Body of pancreas (tissue), 4 donors: ENCODE results near the gene ZNF888. TPM values are rescaled to one million over a fixed set of nuclear protein-coding genes. Genes with fewer than 3 reads are reported as not detected.
"Not testable (repeated sequence)": the region's sequence is repeated elsewhere in the genome, so short reads cannot be mapped to it uniquely, and the experiment has no call there.

Source experiments
- ATAC-seq: fragments of 150-250 bp; one replicate; pipeline ENCODE4 v1.9.1; 2016
- DNase-seq, 4 donors: peaks; one replicate each; pipeline ENCODE4 v3.0.0-alpha.2; 2019
- H3K27ac ChIP-seq, 4 donors: fragments of 200-600 bp; sonication (generic); 1 replicate in 3 of 4; 2 replicates in 1 of 4; pipeline versions ENCODE4 v1.5.1 to v1.6.1; 2016 to 2019; ENCODE audit warnings: mild to moderate bottlenecking in 1 of 4, mixed read lengths in 1 of 4, moderate library complexity in 1 of 4
- H3K27me3 ChIP-seq, 2 donors: fragments of 200-600 bp; sonication (generic); one replicate each; pipeline ENCODE4 v1.6.0; 2016; ENCODE audit warnings: mild to moderate bottlenecking in 1 of 2
- H3K36me3 ChIP-seq, 2 donors: fragments of 200-600 bp; sonication (generic); replicated peaks in 1 of 2; 2 replicates each; pipeline ENCODE4 v1.5.1; 2016; ENCODE audit warnings: low read depth in 2 of 2; ENCODE audit not compliant: insufficient read depth in 1 of 2
- H3K4me1 ChIP-seq: fragments of 200-600 bp; sonication (generic); one replicate; pipeline ENCODE4 v1.6.0; 2016
- H3K4me3 ChIP-seq, 2 donors: fragments of 200-600 bp; sonication (generic); 1 replicate in 1 of 2; 2 replicates in 1 of 2; pipeline ENCODE4 v1.5.1; 2016 to 2019
- H3K9me3 ChIP-seq, 3 donors: fragments of 200-600 bp; sonication (generic); 1 replicate in 2 of 3; 2 replicates in 1 of 3; pipeline ENCODE4 v1.5.1; 2016
- CTCF ChIP-seq, 7 experiments: fragments of 450-650 bp in 4 of 7; fragments of 200-600 bp in 3 of 7; sonication (generic) in 3 of 7; IDR thresholded peaks; one replicate each; pipeline ENCODE4 v1.5.1; 2016 to 2019; ENCODE audit warnings: antibody characterized with exemption in 7 of 7
- POLR2A ChIP-seq, 3 donors: fragments of 450-650 bp; IDR thresholded peaks; one replicate each; pipeline ENCODE4 v1.6.1; 2016; ENCODE audit warnings: antibody characterized with exemption in 3 of 3, mild to moderate bottlenecking in 2 of 3
- WGBS, 2 donors: methylation state at CpG; one replicate each; pipeline ENCODE4 v1.1.5; 2017; 5-methylcytosine and 5-hydroxymethylcytosine counted together
- intact Hi-C: fragments of 100-400 bp; cut with DNase I; formaldehyde crosslinking; loops from one replicate; pipeline ENCODE4 v1.15.1; 2023
- small RNA-seq: library from RNA; depleted of rRNA; stranded (forward); fragments of <200 nt; gene quantifications from one replicate; pipeline ENCODE3, GENCODE V24; 2016
- total RNA-seq, 2 donors: library from RNA; depleted of rRNA; stranded (reverse); fragments of >200 nt; gene quantifications; one replicate each; pipeline ENCODE4 v1.1.0, GENCODE V29; 2016

ZNF888 gene
- total RNA-seq, 2 donors from 2014 or later, result 6.3 to 6.7 TPM

DNA sequence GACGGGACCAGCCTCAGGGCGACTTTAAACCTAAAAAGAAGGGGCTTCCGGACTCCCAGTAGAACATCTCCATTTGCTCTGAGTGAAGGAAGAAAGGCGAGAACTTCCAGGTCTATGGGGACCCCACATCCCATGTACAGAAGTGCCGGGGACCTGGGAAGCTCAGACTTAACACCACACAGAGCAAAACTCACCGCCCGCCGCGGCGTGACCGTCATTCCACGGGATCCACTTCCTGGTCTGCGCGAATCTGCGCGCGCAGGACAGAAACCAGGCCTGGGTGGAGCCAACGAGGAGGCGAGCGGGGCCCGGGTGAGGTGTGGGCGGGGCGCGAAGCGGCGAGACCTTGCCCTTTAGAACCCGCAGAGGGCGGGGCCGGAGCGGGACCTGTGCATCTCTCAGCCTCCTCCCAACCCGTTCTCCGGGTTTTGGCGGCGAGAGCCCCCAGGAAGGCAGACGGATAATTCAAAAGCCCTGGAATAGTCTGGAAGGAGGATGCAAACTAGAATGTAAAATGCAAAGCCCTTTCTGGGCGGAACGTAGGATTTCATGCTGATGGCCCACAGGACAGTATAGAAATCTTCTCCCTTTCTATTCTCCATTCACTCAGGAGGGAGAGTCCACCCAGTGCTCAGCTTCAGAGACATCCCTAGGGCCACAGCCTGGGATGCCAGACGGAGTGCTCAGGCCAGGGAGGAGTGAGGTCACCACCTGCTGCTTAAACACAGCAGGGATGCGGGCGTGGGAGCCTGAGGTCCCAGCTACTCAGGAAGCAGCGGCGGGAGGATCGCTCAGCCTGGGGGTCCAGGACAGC is 65.6 kb downstream of the ZNF888 start, which contains the start of gene ZNF468:
Gene ZNF468, minus strand, starts transcription at position 242 of the 814 bp plus-strand sequence. CDS start 3,347 bp downstream, outside the sequence.
- TF ChIP-seq CTCF (IDR thresholded peaks at IDR 0.05), result peak in 2 of 7 experiments; percentile 18 to 31
- TF ChIP-seq POLR2A (IDR thresholded peaks at IDR 0.05), result peak; percentile 29 to 80 (median 73)
- not testable (repeated sequence) for H3K27me3 ChIP-seq
- peak; percentile 99 for ATAC-seq

DNA sequence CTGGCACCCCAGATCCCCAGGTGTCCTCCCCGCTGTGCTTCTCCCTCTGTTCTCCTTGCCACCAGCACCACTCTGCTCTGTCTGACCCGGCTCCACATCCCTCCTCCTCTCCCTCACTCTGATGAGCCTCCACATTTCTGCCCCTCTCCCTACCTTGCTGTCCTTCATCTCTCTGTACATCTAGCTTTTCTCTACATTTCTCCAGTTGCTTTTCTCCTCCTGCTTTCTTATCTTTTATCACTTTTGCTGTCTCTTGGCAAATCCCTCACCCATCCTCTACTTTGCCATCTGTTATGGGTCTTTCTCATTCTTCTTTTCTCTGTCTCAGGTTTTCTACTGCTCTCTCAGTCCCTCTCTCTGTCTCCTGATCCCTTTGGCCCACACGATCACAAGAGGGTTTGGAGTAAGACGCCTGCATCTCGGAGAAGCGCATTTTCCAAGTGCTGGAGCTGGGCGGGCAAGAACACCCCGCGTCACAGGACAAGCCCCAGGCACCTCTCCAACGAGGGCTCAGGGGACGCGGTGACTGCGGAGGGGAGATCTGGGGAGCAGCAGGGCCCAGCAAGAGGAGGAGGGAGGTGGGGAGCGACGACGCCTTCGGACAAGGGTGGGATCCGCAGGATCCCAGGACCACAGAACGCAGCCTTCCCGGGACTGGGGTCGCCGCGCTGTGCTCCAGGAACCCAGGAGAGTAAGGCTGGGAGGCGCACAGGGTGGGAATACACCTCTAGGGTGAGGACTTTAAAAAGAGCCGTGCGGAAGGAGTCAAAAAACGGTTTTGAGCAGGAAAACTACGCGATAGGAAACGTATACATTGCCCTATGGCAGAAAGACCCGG is 66.5 kb downstream of the ZNF888 start:
- intact Hi-C loops, H3K27me3 ChIP-seq, H3K9me3 ChIP-seq, H3K36me3 ChIP-seq: not testable (repeated sequence)
- Histone ChIP-seq H3K4me1 (peaks cover 12% of the 10 kb centered on the region), H3K4me3 (peak overlapping the region; percentile 31 to 67), H3K27ac (peak overlapping the region in 3 of 4 donors; percentile 56 to 66 (median 62))
- DNase-seq (peak in 3 of 4 donors; percentile 6 to 13 (median 9)), ATAC-seq (peak; percentile 36)
- 3 to 4% methylated on average over 27 to 29 of the region's 31 CpGs for WGBS, 2 donors

More for the DNA sequence above, 65.6 kb downstream of the ZNF888 start, which contains the start of gene ZNF468:
- 1 to 4% methylated on average over 22 to 43 of the region's 43 CpGs for WGBS, 2 donors
- intact Hi-C loops, H3K36me3 ChIP-seq, H3K9me3 ChIP-seq: not testable (repeated sequence)
- Histone ChIP-seq H3K4me1 (peaks cover 12% of the 10 kb centered on the region), H3K4me3 (peak within 1 kb of the TSS; percentile 31 to 67), H3K27ac (peak within 1 kb of the TSS in 3 of 4 donors; percentile 56 to 66 (median 62))
- peak; percentile 73 to 81 (median 78) for DNase-seq

Small RNAs within 50 kb of the gene (small RNA-seq; reads per million reads assigned to genes)
- gene ZNF320, result not detected

Other genes with a start within 250 kb of the ZNF888 start
- gene ZNF611, start 188.4 kb downstream of the ZNF888 start, total RNA-seq, result 10 to 100 TPM in 1 of 2 donors, 1 to 10 TPM in 1; 6.0 to 19.8 TPM
- 10 to 100 TPM in 1 of 2 donors, 1 to 10 TPM in 1; 7.3 to 10.9 TPM for gene ZNF600, start 136.6 kb downstream of the ZNF888 start, total RNA-seq
- 1 to 10 TPM; 5.3 to 7.3 TPM for gene ZNF28, start 101.8 kb downstream of the ZNF888 start, total RNA-seq
- gene ZNF468, start 65.8 kb downstream of the ZNF888 start, total RNA-seq, result 10 to 100 TPM in 1 of 2 donors, 1 to 10 TPM in 1; 6.6 to 16.1 TPM
- gene ZNF320, start 25.8 kb downstream of the ZNF888 start, total RNA-seq, result 1 to 10 TPM; 2.3 to 9.2 TPM
- gene ZNF816, start 39.5 kb upstream of the ZNF888 start, total RNA-seq, result 1 to 10 TPM; 4.9 to 7.5 TPM
- gene ERVV-1, start 90.5 kb upstream of the ZNF888 start, total RNA-seq, result not detected
- not detected for gene ERVV-2, start 121.3 kb upstream of the ZNF888 start, total RNA-seq
- gene ZNF160, start 180.0 kb upstream of the ZNF888 start, total RNA-seq, result 10 to 100 TPM; 16.6 to 32.3 TPM
- 1 to 10 TPM; 3.9 to 6.9 TPM for gene ZNF415, start 209.5 kb upstream of the ZNF888 start, total RNA-seq
- gene ZNF347, start 235.6 kb upstream of the ZNF888 start, total RNA-seq, result 1 to 10 TPM; 4.0 to 9.9 TPM